DOHH2 (cell line): Measurements from ENCODE around the gene METTL22.

Experiments
- H3F3A ChIP-seq: fragments of 200-600 bp; sonication (generic), shearing (Covaris generic); 2 replicates; pipeline ENCODE4 v1.6.0; 2016; ENCODE audit warnings: antibody characterized with exemption, mild to moderate bottlenecking; ENCODE audit not compliant: control insufficient read depth, insufficient read depth
- H3K27ac ChIP-seq: fragments of 200-600 bp; sonication (generic); 2 replicates; pipeline ENCODE4 v1.5.1; 2014; ENCODE audit warnings: low read depth, mild to moderate bottlenecking, low read length, moderate library complexity
- H3K27me3 ChIP-seq: fragments of 200-600 bp; sonication (generic); 2 replicates; pipeline ENCODE4 v1.6.1; 2014; ENCODE audit warnings: mild to moderate bottlenecking, low read length, mixed read lengths; ENCODE audit not compliant: control insufficient read depth
- H3K36me3 ChIP-seq: fragments of 200-600 bp; sonication (generic); 2 replicates; pipeline ENCODE4 v1.6.1; 2014; ENCODE audit warnings: mild to moderate bottlenecking, low read length, moderate library complexity, mixed read lengths; ENCODE audit not compliant: control insufficient read depth
- H3K4me1 ChIP-seq: fragments of 200-600 bp; sonication (generic); 2 replicates; pipeline ENCODE4 v1.6.1; 2014; ENCODE audit warnings: mild to moderate bottlenecking, low read length, mixed read lengths; ENCODE audit not compliant: control insufficient read depth
- H3K4me2 ChIP-seq: fragments of 200-600 bp; sonication (generic); 2 replicates; pipeline ENCODE4 v1.6.0; 2014; ENCODE audit warnings: mild to moderate bottlenecking, low read length, moderate library complexity
- H3K4me3 ChIP-seq: fragments of 200-600 bp; sonication (generic); 2 replicates; pipeline ENCODE4 v1.5.1; 2014; ENCODE audit warnings: mild to moderate bottlenecking, low read length, mixed read lengths
- H3K79me2 ChIP-seq: fragments of 200-600 bp; sonication (generic); 2 replicates; pipeline ENCODE4 v1.6.1; 2014; ENCODE audit warnings: mild to moderate bottlenecking, low read length, mixed read lengths; ENCODE audit not compliant: control insufficient read depth
- H3K9me2 ChIP-seq: fragments of 200-600 bp; sonication (generic); replicated peaks from 2 replicates; pipeline ENCODE4 v1.6.1; 2014; ENCODE audit warnings: mild to moderate bottlenecking, low read length, mixed read lengths; ENCODE audit not compliant: control insufficient read depth
- H3K9me3 ChIP-seq: fragments of 200-600 bp; sonication (generic); 2 replicates; pipeline ENCODE4 v1.6.1; 2014; ENCODE audit warnings: antibody characterized with exemption, low read length, mixed read lengths; ENCODE audit not compliant: control insufficient read depth, insufficient read depth
- H4K20me1 ChIP-seq: fragments of 200-600 bp; sonication (generic); 2 replicates; pipeline ENCODE4 v1.6.0; 2014; ENCODE audit warnings: low read depth, mild to moderate bottlenecking, antibody characterized with exemption, low read length, moderate library complexity; ENCODE audit not compliant: control insufficient read depth, insufficient read depth
- EZH2phosphoT487 ChIP-seq: fragments of 200-600 bp; sonication (generic); IDR thresholded peaks from 2 replicates; pipeline ENCODE4 v1.6.1; 2017; ENCODE audit warnings: borderline replicate concordance, mild to moderate bottlenecking, antibody characterized with exemption, low read length, moderate library complexity, mixed read lengths
- TF ChIP-seq, protein P1 (sequence below): fragments of 200-600 bp; sonication (generic); IDR thresholded peaks from one replicate; pipeline ENCODE4 v1.5.1; 2014; ENCODE audit warnings: antibody characterized with exemption, mild to moderate bottlenecking, low read depth, low read length; ENCODE audit not compliant: poor library complexity, severe bottlenecking

Gene METTL22

GRCh38 chr16:8607214-8607613 is 14.3 kb upstream of the METTL22 start:
- no peaks in the 10 kb centered on the region for H3K79me2 ChIP-seq
- no peaks in the 10 kb centered on the region for H3K9me3 ChIP-seq
- no peak overlapping the region for H3K4me3 ChIP-seq
- H3K4me1 ChIP-seq, result no peaks in the 10 kb centered on the region
- no peaks in the 10 kb centered on the region for H3K36me3 ChIP-seq
- H4K20me1 ChIP-seq, result no peaks in the 10 kb centered on the region
- H3F3A ChIP-seq, result no peaks in the 10 kb centered on the region
- no peak overlapping the region for H3K4me2 ChIP-seq
- H3K27ac ChIP-seq, result no peak overlapping the region
- H3K27me3 ChIP-seq, result peaks cover 4% of the 10 kb centered on the region; the same call in 1 of the 2 replicates
- no peak for TF ChIP-seq EZH2phosphoT487
- TF ChIP-seq, protein P1, sequence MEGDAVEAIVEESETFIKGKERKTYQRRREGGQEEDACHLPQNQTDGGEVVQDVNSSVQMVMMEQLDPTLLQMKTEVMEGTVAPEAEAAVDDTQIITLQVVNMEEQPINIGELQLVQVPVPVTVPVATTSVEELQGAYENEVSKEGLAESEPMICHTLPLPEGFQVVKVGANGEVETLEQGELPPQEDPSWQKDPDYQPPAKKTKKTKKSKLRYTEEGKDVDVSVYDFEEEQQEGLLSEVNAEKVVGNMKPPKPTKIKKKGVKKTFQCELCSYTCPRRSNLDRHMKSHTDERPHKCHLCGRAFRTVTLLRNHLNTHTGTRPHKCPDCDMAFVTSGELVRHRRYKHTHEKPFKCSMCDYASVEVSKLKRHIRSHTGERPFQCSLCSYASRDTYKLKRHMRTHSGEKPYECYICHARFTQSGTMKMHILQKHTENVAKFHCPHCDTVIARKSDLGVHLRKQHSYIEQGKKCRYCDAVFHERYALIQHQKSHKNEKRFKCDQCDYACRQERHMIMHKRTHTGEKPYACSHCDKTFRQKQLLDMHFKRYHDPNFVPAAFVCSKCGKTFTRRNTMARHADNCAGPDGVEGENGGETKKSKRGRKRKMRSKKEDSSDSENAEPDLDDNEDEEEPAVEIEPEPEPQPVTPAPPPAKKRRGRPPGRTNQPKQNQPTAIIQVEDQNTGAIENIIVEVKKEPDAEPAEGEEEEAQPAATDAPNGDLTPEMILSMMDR, result no peak
- H3K9me2 ChIP-seq, result no peaks in the 10 kb centered on the region

GRCh38 chr16:8611122-8611521 is 10.4 kb upstream of the METTL22 start:
- H3K9me3 ChIP-seq, result no peaks in the 10 kb centered on the region
- H3K36me3 ChIP-seq, result no peaks in the 10 kb centered on the region
- H3K4me2 ChIP-seq, result no peak overlapping the region
- no peaks in the 10 kb centered on the region for H3F3A ChIP-seq
- no peaks in the 10 kb centered on the region for H3K4me1 ChIP-seq
- H3K9me2 ChIP-seq, result no peaks in the 10 kb centered on the region
- H3K79me2 ChIP-seq, result no peaks in the 10 kb centered on the region
- no peak for TF ChIP-seq EZH2phosphoT487
- TF ChIP-seq, protein P1, result no peak
- H4K20me1 ChIP-seq, result no peaks in the 10 kb centered on the region
- no peak overlapping the region for H3K27ac ChIP-seq
- H3K4me3 ChIP-seq, result no peak overlapping the region
- peaks cover 7% of the 10 kb centered on the region; the same call in 1 of the 2 replicates for H3K27me3 ChIP-seq

- H4K20me1 ChIP-seq, result no peaks in the 10 kb centered on the region
- no peak overlapping the region for H3K4me2 ChIP-seq
- H3K79me2 ChIP-seq, result no peaks in the 10 kb centered on the region
- H3K4me1 ChIP-seq, result no peaks in the 10 kb centered on the region
- no peak overlapping the region for H3K4me3 ChIP-seq
- H3K27me3 ChIP-seq, result peaks cover 7% of the 10 kb centered on the region; the same call in 1 of the 2 replicates
- TF ChIP-seq, protein P1, result no peak
- no peak for TF ChIP-seq EZH2phosphoT487
- no peaks in the 10 kb centered on the region for H3K36me3 ChIP-seq
- H3K9me3 ChIP-seq, result no peaks in the 10 kb centered on the region
- no peaks in the 10 kb centered on the region for H3K9me2 ChIP-seq
- H3F3A ChIP-seq, result no peaks in the 10 kb centered on the region
- no peak overlapping the region for H3K27ac ChIP-seq
Observed at GRCh38 chr16:8611886-8612600, 9.5 kb upstream of the METTL22 start.
